GM18507 (cell line): ENCODE results near the gene LRP10.
"Not testable (repeated sequence)": the region's sequence is repeated elsewhere in the genome, so short reads cannot be mapped to it uniquely, and the experiment has no call there.

ENCODE experiments used
- DNase-seq: peaks from one replicate; pipeline ENCODE4 v3.0.0; 2011; ENCODE audit warnings: low read depth; ENCODE audit not compliant: insufficient read length; ENCODE audit errors: extremely low spot score
- FAIRE-seq: peaks from 2 replicates; lab custom pipeline; 2011; peaks lifted over from hg19 to GRCh38; lab: Jason Lieb, UNC

Gene LRP10

GRCh38 chr14:22905627-22906026, 34.1 kb downstream of the LRP10 start:
- FAIRE-seq = no peak
- DNase-seq = no peak

GRCh38 chr14:22906073-22906472, 34.5 kb downstream of the LRP10 start:
- DNase-seq = no peak
- FAIRE-seq = no peak

- FAIRE-seq (no peak), DNase-seq (no peak)
Observed at GRCh38 chr14:22907429-22907828, 35.9 kb downstream of the LRP10 start.

GRCh38 chr14:22908601-22909000, 37.1 kb downstream of the LRP10 start:
- no peak for DNase-seq
- no peak for FAIRE-seq

- DNase-seq = no peak
- no peak for FAIRE-seq
Observed at GRCh38 chr14:22910916-22911315, 39.4 kb downstream of the LRP10 start.

GRCh38 chr14:22914836-22915235, 43.3 kb downstream of the LRP10 start:
- FAIRE-seq, DNase-seq: not testable (repeated sequence)

- FAIRE-seq (no peak), DNase-seq (no peak)
Observed at GRCh38 chr14:22915886-22916521, 44.5 kb downstream of the LRP10 start.

- peak; percentile 98 for FAIRE-seq
Observed at GRCh38 chr14:22918804-22919600, 47.5 kb downstream of the LRP10 start, which contains the start of gene RBM23. Gene RBM23, minus strand, starts transcription at chr14:22919149.

GRCh38 chr14:22919601-22919921, 48.0 kb downstream of the LRP10 start:
- no peak for DNase-seq

More at GRCh38 chr14:22918804-22919600, 47.5 kb downstream of the LRP10 start, which contains the start of gene RBM23:
- peak; percentile 79 for DNase-seq

GRCh38 chr14:22920697-22921096, 49.2 kb downstream of the LRP10 start:
- DNase-seq (no peak), FAIRE-seq (no peak)

More at GRCh38 chr14:22919601-22919921, 48.0 kb downstream of the LRP10 start:
- FAIRE-seq = no peak

- DNase-seq (no peak), FAIRE-seq (no peak)
Observed at GRCh38 chr14:22922294-22922693, 50.8 kb downstream of the LRP10 start.

- DNase-seq (no peak), FAIRE-seq (no peak)
Observed at GRCh38 chr14:22923746-22924145, 52.2 kb downstream of the LRP10 start.

- no peak for DNase-seq
- FAIRE-seq = no peak
Observed at GRCh38 chr14:22925513-22925912, 54.0 kb downstream of the LRP10 start.

GRCh38 chr14:22926316-22926715, 54.8 kb downstream of the LRP10 start:
- DNase-seq = no peak
- FAIRE-seq = no peak

GRCh38 chr14:22928237-22929103, 56.9 kb downstream of the LRP10 start:
- FAIRE-seq (no peak), DNase-seq (no peak)

GRCh38 chr14:22929104-22929960, 57.8 kb downstream of the LRP10 start, which contains the start of gene PRMT5:
Gene PRMT5, minus strand, starts transcription at chr14:22929376. Its CDS starts 15 bp downstream, at chr14:22929361.
- DNase-seq (peak; percentile 85), FAIRE-seq (peak; percentile 98)

- DNase-seq = no peak
- FAIRE-seq = no peak
Observed at GRCh38 chr14:22929961-22930364, 58.4 kb downstream of the LRP10 start.
